ENCODE measurements around the gene TAF4.

The TAF4 gene

DNA sequence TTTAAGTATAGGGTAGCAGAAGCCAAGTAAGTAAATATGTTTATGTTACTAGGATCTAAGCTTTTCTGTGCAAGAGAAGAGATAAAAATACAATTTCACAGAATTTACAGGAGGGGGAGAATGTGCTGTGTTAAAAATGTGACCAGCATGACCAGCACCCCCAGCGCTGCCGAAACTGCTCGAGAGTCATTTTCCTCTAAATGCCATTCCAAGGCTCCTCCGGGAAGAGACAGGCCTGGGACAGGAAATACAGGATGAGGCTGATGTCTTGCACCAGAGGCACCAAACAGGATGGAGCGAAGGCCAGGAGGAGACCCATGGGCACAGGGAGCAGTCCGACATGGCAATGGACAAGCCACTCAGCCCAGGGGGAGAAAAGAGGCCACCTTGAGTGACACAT lies 21.1 kb downstream of the TAF4 start:
- no peak for TF ChIP-seq SNAI2 (CRISPR knock-in tag; IDR thresholded peaks at IDR 0.05)
- no peak for ATAC-seq

DNA sequence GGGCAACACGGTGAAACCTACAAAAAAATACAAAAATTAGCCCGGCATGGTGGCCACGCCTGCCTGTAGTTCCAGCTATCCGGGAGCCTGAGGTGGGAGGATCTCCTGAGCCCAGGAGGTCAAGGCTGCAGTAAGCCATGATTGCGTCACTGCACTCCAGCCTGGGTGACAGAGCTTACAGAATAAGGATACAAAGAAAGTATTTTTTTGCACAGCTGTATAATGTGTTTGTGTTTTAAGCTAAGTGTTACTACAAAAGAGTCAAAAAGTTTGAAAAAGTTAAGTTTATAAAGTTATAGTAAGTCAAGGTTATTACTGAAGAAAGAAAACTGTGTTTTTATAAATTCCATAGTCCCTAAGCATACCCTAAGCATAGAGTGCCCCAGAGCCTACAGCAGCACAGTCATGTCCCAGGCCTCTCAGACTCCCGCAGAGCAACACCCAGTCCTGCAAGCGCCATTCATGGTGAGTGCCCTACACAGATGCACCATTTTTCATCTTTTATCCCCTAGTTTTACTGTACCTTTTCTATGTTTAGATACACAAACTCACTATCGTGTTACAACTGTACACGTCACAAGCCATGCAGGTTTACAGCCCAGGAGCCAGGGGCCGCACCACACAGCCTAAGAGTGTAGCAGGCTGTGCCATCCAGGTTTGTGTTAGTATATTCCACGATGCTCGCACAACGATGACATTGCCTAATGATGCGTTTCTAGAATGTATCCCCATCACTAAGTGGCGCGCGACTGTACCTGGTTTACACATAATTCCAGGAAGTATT lies 22.4 kb downstream of the TAF4 start:
- TF ChIP-seq OSR1 (CRISPR knock-in tag; IDR thresholded peaks at IDR 0.05) (no peak), GLIS3 (CRISPR knock-in tag; IDR thresholded peaks at IDR 0.05) (no peak), ZFP30 (CRISPR knock-in tag; IDR thresholded peaks at IDR 0.05) (no peak), PPARA (CRISPR knock-in tag; IDR thresholded peaks at IDR 0.05; ENCODE audit: borderline replicate concordance) (no peak), ZNF565 (CRISPR knock-in tag; conservative IDR thresholded peaks at IDR 0.05; ENCODE audit: low read depth) (no peak), TOX (CRISPR knock-in tag; IDR thresholded peaks at IDR 0.05; ENCODE audit: borderline replicate concordance) (no peak), ZC3H10 (CRISPR knock-in tag; IDR thresholded peaks at IDR 0.05) (no peak), ISL1 (CRISPR knock-in tag; IDR thresholded peaks at IDR 0.05) (no peak), RARB (CRISPR knock-in tag; IDR thresholded peaks at IDR 0.05) (no peak), CSDC2 (CRISPR knock-in tag; IDR thresholded peaks at IDR 0.05) (no peak), ZNF8 (CRISPR knock-in tag; IDR thresholded peaks at IDR 0.05) (no peak), ZNF70 (CRISPR knock-in tag; IDR thresholded peaks at IDR 0.05) (no peak), SNAI2 (CRISPR knock-in tag; IDR thresholded peaks at IDR 0.05) (no peak), BACH2 (CRISPR knock-in tag; IDR thresholded peaks at IDR 0.05; ENCODE audit: borderline replicate concordance) (no peak), ESRRG (CRISPR knock-in tag; IDR thresholded peaks at IDR 0.05) (no peak), TCF4 (CRISPR knock-in tag; IDR thresholded peaks at IDR 0.05; ENCODE audit: borderline replicate concordance) (no peak)
- TF ChIP-seq, protein P1, sequence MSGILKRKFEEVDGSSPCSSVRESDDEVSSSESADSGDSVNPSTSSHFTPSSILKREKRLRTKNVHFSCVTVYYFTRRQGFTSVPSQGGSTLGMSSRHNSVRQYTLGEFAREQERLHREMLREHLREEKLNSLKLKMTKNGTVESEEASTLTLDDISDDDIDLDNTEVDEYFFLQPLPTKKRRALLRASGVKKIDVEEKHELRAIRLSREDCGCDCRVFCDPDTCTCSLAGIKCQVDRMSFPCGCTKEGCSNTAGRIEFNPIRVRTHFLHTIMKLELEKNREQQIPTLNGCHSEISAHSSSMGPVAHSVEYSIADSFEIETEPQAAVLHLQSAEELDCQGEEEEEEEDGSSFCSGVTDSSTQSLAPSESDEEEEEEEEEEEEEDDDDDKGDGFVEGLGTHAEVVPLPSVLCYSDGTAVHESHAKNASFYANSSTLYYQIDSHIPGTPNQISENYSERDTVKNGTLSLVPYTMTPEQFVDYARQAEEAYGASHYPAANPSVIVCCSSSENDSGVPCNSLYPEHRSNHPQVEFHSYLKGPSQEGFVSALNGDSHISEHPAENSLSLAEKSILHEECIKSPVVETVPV (CRISPR knock-in tag; IDR thresholded peaks at IDR 0.05) = no peak
- TF ChIP-seq, protein P2, sequence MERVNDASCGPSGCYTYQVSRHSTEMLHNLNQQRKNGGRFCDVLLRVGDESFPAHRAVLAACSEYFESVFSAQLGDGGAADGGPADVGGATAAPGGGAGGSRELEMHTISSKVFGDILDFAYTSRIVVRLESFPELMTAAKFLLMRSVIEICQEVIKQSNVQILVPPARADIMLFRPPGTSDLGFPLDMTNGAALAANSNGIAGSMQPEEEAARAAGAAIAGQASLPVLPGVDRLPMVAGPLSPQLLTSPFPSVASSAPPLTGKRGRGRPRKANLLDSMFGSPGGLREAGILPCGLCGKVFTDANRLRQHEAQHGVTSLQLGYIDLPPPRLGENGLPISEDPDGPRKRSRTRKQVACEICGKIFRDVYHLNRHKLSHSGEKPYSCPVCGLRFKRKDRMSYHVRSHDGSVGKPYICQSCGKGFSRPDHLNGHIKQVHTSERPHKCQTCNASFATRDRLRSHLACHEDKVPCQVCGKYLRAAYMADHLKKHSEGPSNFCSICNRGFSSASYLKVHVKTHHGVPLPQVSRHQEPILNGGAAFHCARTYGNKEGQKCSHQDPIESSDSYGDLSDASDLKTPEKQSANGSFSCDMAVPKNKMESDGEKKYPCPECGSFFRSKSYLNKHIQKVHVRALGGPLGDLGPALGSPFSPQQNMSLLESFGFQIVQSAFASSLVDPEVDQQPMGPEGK (CRISPR knock-in tag; IDR thresholded peaks at IDR 0.05; ENCODE audit: borderline replicate concordance) = no peak
- TF ChIP-seq, protein P3, sequence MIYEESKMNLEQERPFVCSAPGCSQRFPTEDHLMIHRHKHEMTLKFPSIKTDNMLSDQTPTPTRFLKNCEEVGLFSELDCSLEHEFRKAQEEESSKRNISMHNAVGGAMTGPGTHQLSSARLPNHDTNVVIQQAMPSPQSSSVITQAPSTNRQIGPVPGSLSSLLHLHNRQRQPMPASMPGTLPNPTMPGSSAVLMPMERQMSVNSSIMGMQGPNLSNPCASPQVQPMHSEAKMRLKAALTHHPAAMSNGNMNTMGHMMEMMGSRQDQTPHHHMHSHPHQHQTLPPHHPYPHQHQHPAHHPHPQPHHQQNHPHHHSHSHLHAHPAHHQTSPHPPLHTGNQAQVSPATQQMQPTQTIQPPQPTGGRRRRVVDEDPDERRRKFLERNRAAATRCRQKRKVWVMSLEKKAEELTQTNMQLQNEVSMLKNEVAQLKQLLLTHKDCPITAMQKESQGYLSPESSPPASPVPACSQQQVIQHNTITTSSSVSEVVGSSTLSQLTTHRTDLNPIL (CRISPR knock-in tag; IDR thresholded peaks at IDR 0.05; ENCODE audit: low read depth) = no peak
- TF ChIP-seq, protein P4, sequence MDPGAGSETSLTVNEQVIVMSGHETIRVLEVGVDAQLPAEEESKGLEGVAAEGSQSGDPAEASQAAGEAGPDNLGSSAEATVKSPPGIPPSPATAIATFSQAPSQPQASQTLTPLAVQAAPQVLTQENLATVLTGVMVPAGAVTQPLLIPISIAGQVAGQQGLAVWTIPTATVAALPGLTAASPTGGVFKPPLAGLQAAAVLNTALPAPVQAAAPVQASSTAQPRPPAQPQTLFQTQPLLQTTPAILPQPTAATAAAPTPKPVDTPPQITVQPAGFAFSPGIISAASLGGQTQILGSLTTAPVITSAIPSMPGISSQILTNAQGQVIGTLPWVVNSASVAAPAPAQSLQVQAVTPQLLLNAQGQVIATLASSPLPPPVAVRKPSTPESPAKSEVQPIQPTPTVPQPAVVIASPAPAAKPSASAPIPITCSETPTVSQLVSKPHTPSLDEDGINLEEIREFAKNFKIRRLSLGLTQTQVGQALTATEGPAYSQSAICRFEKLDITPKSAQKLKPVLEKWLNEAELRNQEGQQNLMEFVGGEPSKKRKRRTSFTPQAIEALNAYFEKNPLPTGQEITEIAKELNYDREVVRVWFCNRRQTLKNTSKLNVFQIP (CRISPR knock-in tag; IDR thresholded peaks at IDR 0.05; ENCODE audit: borderline replicate concordance, low read depth) = no peak
- no peak for ATAC-seq

DNA sequence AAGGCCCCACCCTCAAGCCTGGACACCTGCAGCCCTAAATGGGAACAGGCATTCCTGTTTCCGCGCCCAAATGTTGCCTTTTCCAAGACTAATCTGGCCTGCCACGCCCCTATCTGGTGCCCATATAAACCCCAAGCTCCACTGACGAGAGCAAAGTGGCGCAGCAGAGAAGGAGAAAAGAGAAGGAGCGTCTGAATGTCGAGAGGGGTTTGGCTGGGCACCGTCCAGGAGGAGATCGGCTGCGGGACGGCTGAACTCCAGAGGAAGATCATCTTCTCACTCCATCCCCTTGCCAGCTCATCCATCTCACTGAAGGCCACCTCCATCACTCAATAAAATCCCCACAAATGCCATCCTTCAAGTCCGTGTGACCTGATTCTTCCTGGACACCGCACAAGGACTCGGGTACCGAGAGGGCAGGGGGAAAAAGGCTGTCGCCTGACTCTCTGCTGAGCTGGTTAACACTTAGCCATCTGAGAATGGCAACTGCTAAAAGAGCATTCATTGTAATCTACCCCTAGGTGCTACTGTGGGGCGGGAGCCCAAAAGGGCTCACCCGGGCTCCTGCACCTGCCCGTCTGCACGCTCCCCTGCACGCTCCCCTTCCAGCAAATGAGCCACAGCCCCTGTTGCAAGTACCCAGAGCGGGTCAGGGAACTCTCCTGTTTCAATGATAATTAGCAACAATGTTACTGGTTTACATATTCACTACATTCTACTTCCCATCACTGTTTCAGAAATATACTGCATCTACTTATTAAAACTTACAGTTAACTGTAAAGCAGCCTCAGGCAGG lies 23.5 kb downstream of the TAF4 start:
- no peak for ATAC-seq
- no peak for TF ChIP-seq ZFP3 (CRISPR knock-in tag; IDR thresholded peaks at IDR 0.05)
- TF ChIP-seq ZC3H10 (CRISPR knock-in tag; IDR thresholded peaks at IDR 0.05) = no peak
- no peak for TF ChIP-seq PPARA (CRISPR knock-in tag; IDR thresholded peaks at IDR 0.05; ENCODE audit: borderline replicate concordance)
- no peak for TF ChIP-seq RARB (CRISPR knock-in tag; IDR thresholded peaks at IDR 0.05)
- TF ChIP-seq ESRRG (CRISPR knock-in tag; IDR thresholded peaks at IDR 0.05) = no peak
- no peak for TF ChIP-seq ZNF8 (CRISPR knock-in tag; IDR thresholded peaks at IDR 0.05)
- TF ChIP-seq, protein P5, sequence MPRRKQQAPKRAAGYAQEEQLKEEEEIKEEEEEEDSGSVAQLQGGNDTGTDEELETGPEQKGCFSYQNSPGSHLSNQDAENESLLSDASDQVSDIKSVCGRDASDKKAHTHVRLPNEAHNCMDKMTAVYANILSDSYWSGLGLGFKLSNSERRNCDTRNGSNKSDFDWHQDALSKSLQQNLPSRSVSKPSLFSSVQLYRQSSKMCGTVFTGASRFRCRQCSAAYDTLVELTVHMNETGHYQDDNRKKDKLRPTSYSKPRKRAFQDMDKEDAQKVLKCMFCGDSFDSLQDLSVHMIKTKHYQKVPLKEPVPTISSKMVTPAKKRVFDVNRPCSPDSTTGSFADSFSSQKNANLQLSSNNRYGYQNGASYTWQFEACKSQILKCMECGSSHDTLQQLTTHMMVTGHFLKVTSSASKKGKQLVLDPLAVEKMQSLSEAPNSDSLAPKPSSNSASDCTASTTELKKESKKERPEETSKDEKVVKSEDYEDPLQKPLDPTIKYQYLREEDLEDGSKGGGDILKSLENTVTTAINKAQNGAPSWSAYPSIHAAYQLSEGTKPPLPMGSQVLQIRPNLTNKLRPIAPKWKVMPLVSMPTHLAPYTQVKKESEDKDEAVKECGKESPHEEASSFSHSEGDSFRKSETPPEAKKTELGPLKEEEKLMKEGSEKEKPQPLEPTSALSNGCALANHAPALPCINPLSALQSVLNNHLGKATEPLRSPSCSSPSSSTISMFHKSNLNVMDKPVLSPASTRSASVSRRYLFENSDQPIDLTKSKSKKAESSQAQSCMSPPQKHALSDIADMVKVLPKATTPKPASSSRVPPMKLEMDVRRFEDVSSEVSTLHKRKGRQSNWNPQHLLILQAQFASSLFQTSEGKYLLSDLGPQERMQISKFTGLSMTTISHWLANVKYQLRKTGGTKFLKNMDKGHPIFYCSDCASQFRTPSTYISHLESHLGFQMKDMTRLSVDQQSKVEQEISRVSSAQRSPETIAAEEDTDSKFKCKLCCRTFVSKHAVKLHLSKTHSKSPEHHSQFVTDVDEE (CRISPR knock-in tag; IDR thresholded peaks at IDR 0.05) = no peak
- TF ChIP-seq, protein P4 (CRISPR knock-in tag; IDR thresholded peaks at IDR 0.05; ENCODE audit: borderline replicate concordance, low read depth) = no peak
- TF ChIP-seq TCF4 (CRISPR knock-in tag; IDR thresholded peaks at IDR 0.05; ENCODE audit: borderline replicate concordance) = no peak
- no peak for TF ChIP-seq ISL1 (CRISPR knock-in tag; IDR thresholded peaks at IDR 0.05)
- no peak for TF ChIP-seq ARNTL (CRISPR knock-in tag; IDR thresholded peaks at IDR 0.05; ENCODE audit: borderline replicate concordance, low read depth)
- no peak for TF ChIP-seq SNAI2 (CRISPR knock-in tag; IDR thresholded peaks at IDR 0.05)
- TF ChIP-seq ZNF70 (CRISPR knock-in tag; IDR thresholded peaks at IDR 0.05) = no peak
- TF ChIP-seq, protein P2 (CRISPR knock-in tag; IDR thresholded peaks at IDR 0.05; ENCODE audit: borderline replicate concordance) = no peak
